SW480 (cell line): ENCODE data around the gene PLEKHN1.
A peak's percentile ranks its signal among the peaks of the same experiment; 100 is the strongest.

Experiments
- DNase-seq: peaks from one replicate; pipeline ENCODE4 v3.0.0-alpha.2; 2016; ENCODE audit warnings: low spot score

The PLEKHN1 gene

GRCh38 chr1:962381-963300 is 3.6 kb upstream of the PLEKHN1 start:
- DNase-seq: no peak

GRCh38 chr1:963301-963651 is 3.0 kb upstream of the PLEKHN1 start:
- DNase-seq: no peak

GRCh38 chr1:963746-964525 is 2.3 kb upstream of the PLEKHN1 start:
- DNase-seq: no peak

GRCh38 chr1:964691-965525 is 1.4 kb upstream of the PLEKHN1 start:
- no peak for DNase-seq

- DNase-seq: no peak
Observed at GRCh38 chr1:965526-966134, 652 bp upstream of the PLEKHN1 start.

- peak; percentile 71 for DNase-seq
Observed at GRCh38 chr1:966704-967300, 520 bp downstream of the PLEKHN1 start.

- no peak for DNase-seq
Observed at GRCh38 chr1:967466-968343, 1.4 kb downstream of the PLEKHN1 start.

GRCh38 chr1:969260-969855 is 3.1 kb downstream of the PLEKHN1 start:
- no peak for DNase-seq

GRCh38 chr1:970242-970972 is 4.1 kb downstream of the PLEKHN1 start:
- DNase-seq: no peak

- DNase-seq: no peak
Observed at GRCh38 chr1:970973-971730, 4.9 kb downstream of the PLEKHN1 start.

- no peak for DNase-seq
Observed at GRCh38 chr1:971751-972506, 5.6 kb downstream of the PLEKHN1 start.

GRCh38 chr1:972726-973458 is 6.6 kb downstream of the PLEKHN1 start:
- no peak for DNase-seq

GRCh38 chr1:973459-974292 is 7.4 kb downstream of the PLEKHN1 start:
- no peak for DNase-seq

GRCh38 chr1:974293-974640 is 8.0 kb downstream of the PLEKHN1 start:
- no peak for DNase-seq

GRCh38 chr1:974687-975328 is 8.5 kb downstream of the PLEKHN1 start:
- no peak for DNase-seq

GRCh38 chr1:975365-975764 is 9.1 kb downstream of the PLEKHN1 start:
- no peak for DNase-seq
